Fibroblast of pulmonary artery (primary cell): Measurements from ENCODE around the gene PHF21A.

ENCODE experiments used
- DNase-seq: peaks from one replicate; pipeline ENCODE4 v3.0.0-alpha.2; 2010; ENCODE audit warnings: low read depth
- H3K4me3 ChIP-seq: replicated peaks from 2 replicates; pipeline ENCODE4 v1.5.1; 2011; ENCODE audit warnings: low read depth, mild to moderate bottlenecking, control low read depth, low read length, moderate library complexity
- TF ChIP-seq, protein P1 (sequence below): IDR thresholded peaks from 2 replicates; pipeline ENCODE4 v1.5.1; 2011; ENCODE audit warnings: mild to moderate bottlenecking, control low read depth, low read length, inconsistent platforms; ENCODE audit errors: missing control alignments

PHF21A gene

DNA sequence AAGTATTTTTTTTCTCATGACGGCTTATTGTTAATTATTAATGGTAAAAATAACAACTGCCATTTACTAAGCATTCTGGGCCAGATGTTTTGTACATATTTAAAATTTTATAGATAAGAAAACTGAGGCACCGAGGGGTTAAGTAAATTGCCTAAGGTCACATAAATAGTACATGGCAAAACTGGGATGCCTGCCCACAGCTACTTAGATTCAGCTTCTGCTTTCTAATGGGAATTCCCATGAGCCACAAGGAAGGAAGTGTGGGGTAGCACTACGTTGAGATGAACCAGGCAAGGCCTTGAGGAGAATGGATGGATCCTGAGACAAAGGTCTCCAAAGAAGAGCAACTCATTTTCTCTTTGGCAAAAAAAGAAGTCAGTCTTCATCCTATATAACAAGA, 11.9 kb upstream of the PHF21A start:
- DNase-seq: no peak
- TF ChIP-seq, protein P1, sequence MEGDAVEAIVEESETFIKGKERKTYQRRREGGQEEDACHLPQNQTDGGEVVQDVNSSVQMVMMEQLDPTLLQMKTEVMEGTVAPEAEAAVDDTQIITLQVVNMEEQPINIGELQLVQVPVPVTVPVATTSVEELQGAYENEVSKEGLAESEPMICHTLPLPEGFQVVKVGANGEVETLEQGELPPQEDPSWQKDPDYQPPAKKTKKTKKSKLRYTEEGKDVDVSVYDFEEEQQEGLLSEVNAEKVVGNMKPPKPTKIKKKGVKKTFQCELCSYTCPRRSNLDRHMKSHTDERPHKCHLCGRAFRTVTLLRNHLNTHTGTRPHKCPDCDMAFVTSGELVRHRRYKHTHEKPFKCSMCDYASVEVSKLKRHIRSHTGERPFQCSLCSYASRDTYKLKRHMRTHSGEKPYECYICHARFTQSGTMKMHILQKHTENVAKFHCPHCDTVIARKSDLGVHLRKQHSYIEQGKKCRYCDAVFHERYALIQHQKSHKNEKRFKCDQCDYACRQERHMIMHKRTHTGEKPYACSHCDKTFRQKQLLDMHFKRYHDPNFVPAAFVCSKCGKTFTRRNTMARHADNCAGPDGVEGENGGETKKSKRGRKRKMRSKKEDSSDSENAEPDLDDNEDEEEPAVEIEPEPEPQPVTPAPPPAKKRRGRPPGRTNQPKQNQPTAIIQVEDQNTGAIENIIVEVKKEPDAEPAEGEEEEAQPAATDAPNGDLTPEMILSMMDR: no peak
- H3K4me3 ChIP-seq: no peak overlapping the region

DNA sequence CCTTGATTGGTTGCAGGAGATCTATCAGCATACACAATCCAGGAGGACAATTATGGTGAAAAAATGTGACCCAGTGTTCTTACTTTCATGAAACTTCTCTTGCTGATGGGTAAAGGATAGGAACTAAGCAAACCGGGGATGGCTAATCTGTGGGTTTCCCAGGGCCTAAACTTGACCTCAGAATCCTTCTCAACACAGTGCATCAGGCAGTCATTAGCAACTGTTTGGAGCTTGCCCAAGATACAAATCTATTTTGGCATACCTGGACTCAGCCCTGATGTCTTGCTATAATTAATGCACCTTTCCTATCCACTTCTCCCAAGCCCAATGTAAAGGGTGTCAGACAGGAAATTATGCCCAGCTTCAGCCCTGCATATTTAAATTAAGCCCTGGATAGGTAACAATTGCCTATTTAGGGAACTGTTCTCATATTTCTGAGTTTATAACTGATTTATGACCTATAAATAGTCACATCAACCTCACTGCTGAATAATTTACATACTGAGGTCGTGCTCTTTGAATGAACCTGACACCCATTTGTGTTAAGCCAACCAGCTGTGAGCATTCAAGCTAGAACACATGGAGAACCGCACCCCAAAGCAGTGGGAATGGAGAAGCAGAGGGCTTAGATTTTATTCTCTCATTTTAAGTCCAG, 9.2 kb upstream of the PHF21A start:
- H3K4me3 ChIP-seq: no peak overlapping the region
- DNase-seq: no peak
- TF ChIP-seq, protein P1: no peak

DNA sequence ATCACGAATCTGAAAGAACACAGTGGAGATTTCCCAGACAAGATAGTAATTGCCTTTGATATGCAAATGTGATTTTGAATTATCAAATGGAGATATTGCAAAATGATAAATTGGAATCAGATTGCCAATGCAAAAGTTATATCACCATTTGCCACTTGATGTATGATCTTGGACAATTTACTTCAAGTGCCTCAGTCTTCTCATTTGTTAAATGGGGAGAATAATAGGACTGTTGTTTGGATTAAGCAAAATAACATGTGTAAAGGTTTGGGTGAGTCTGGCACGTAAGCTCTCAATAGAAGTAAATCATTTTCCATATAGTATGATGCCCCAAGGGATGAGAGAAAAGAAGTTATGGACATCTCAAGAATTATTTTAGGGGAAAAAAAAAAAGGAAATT, 7.9 kb upstream of the PHF21A start:
- no peak for DNase-seq
- no peak overlapping the region for H3K4me3 ChIP-seq
- TF ChIP-seq, protein P1: no peak

DNA sequence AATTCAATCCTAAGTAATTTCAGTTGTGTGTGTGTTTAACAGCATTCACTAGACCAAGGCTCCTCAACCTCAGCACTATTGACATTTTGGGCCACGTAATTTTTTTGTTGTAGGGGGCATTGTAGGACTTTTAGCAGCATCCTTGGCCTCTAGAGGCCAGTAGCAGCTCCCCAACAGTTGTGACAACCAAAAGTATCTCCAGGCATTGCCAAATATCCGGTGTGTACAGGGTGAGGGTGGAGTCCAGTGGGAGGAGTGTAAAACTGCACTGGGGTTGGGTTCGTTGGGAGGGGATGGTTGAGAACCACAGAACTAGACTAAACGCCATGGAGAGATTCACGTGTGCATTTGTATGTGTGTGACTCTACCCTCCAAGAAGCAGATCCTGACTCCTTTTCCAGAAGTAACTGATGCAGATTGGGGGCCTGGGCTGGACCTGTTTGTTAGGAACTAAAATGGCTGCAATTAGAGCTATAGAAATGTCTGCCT, 5.9 kb upstream of the PHF21A start:
- TF ChIP-seq, protein P1: peak; percentile 75
- no peak overlapping the region for H3K4me3 ChIP-seq
- peak; percentile 81 for DNase-seq

DNA sequence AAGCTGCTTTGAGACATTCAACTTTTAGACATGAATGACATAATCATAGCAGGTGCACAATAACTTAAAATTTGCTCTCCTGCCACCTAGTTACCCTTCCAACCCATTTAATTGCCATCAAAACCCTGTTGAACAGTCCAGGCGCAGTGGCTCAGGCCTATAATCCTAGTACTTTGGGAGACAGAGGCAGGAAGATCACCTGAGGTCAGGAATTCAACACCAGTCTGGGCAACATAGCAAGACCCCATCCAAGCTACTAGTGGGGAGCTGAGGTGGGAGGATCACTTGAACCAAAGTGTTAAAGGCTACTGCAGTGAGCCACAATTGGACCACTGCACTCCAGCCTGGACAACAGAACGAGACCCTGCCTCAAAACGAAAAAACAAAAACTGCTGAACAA, 4.0 kb upstream of the PHF21A start:
- TF ChIP-seq, protein P1: no peak
- H3K4me3 ChIP-seq: no peak overlapping the region
- DNase-seq: no peak

DNA sequence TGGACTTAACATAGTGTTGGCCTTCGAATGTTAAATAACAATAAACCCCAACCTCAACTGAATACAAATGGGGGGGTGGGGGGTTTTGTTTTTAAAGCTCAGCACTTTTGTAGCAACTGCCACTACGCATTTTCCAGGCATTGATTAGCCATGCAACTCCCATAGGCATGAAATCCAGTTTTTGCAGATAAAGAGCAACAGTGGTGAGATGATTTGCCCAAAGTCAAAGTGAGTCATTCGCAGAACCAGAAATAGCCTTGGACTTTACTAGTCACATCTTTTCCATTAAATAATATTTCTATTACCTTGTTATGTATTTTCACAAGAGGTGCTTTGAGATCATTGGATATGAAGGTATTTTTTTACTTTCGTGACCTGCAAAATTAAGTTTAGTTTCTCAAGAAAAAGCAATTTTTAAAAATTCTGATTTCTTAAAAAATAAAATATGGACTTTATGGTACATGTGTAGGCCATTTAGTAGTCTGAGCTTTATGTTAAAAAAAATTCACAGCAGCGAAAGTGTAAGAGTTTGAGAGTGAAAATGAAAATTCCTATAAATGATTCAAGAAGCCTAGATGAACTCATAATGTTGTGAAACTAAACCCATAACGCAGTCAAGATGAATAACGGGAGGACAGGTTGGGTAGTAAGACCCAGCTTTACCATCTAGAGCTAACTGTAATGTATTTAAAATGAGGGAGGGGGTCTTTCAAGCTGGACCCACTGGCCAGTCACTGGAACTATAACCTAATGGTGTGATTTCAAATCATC, 1.9 kb upstream of the PHF21A start:
- H3K4me3 ChIP-seq: no peak overlapping the region
- DNase-seq: peak; percentile 46
- TF ChIP-seq, protein P1: no peak
